Activated CD4-positive, alpha-beta T cell treated with anti-CD3 and anti-CD28 coated beads, Interleukin-2, amount 10 ng/mL, durations not matched to agents 7 days and 5 days (primary cell): ENCODE measurements around the gene WFDC8. TPM values are rescaled to one million over a fixed set of nuclear protein-coding genes. Genes with fewer than 3 reads are reported as not detected.

Experiments
- CTCF ChIA-PET: fragments of 350-600 bp; sonication (Branson Sonifier 250); formaldehyde crosslinking; loops from one replicate; lab custom pipeline; 2021; ENCODE audit warnings: antibody characterized with exemption; lab: Charles Lee
- POLR2A ChIA-PET: fragments of 350-600 bp; sonication (Branson Sonifier 250); formaldehyde crosslinking; loops from one replicate; lab custom pipeline; 2021; ENCODE audit warnings: antibody characterized with exemption; lab: Charles Lee
- DNase-seq: peaks from one replicate; pipeline ENCODE4 v3.0.0-alpha.2; 2020
- H3K27ac Mint-ChIP-seq: one replicate; pipeline ENCODE4 v1.8.0; 2021; ENCODE audit warnings: mild to moderate bottlenecking, moderate library complexity, mixed read lengths
- H3K27me3 Mint-ChIP-seq: one replicate; pipeline ENCODE4 v1.8.0; 2021; ENCODE audit warnings: mixed read lengths
- H3K36me3 Mint-ChIP-seq: one replicate; pipeline ENCODE4 v1.8.0; 2021; ENCODE audit warnings: low read depth, mixed read lengths
- H3K4me1 Mint-ChIP-seq: one replicate; pipeline ENCODE4 v1.8.0; 2021; ENCODE audit warnings: mixed read lengths
- H3K4me3 Mint-ChIP-seq: one replicate; pipeline ENCODE4 v1.8.0; 2021; ENCODE audit warnings: mild to moderate bottlenecking, moderate library complexity, mixed read lengths
- H3K9me3 Mint-ChIP-seq: one replicate; pipeline ENCODE4 v1.8.0; 2021; ENCODE audit warnings: mixed read lengths
- total RNA-seq, 2 experiments: library from RNA; stranded (reverse); gene quantifications; one replicate each; pipeline ENCODE4 v1.2.3, GENCODE V29; 2021

WFDC8 gene
- total RNA-seq, 2 experiments from 2014 or later: not detected

- Mint-ChIP-seq H3K4me3 (no peak overlapping the region), H3K4me1 (no peaks in the 10 kb centered on the region), H3K27me3 (peaks cover 34% of the 10 kb centered on the region), H3K27ac (no peak overlapping the region), H3K9me3 (no peaks in the 10 kb centered on the region), H3K36me3 (no peaks in the 10 kb centered on the region)
- no peak for DNase-seq
- CTCF ChIA-PET: no interaction called here
- POLR2A ChIA-PET: no interaction called here
Observed at GRCh38 chr20:45545351-45545750, 33.7 kb downstream of the WFDC8 start.

- no peak within 1 kb of the TSS for H3K27ac Mint-ChIP-seq
Observed at GRCh38 chr20:45539382-45539781, 39.7 kb downstream of the WFDC8 start, which contains the start of gene WFDC6. TSS of gene WFDC6 (minus strand) at chr20:45539482. CDS start at chr20:45539407, 75 bp downstream.

GRCh38 chr20:45538209-45538799, 40.8 kb downstream of the WFDC8 start:
- no peak overlapping the region for H3K27ac Mint-ChIP-seq
- DNase-seq: no peak
- peaks cover 14% of the 10 kb centered on the region for H3K27me3 Mint-ChIP-seq
- ChIA-PET CTCF (no interaction called here), POLR2A (no interaction called here)
- no peaks in the 10 kb centered on the region for H3K9me3 Mint-ChIP-seq
- H3K36me3 Mint-ChIP-seq: no peaks in the 10 kb centered on the region
- H3K4me1 Mint-ChIP-seq: no peaks in the 10 kb centered on the region
- no peak overlapping the region for H3K4me3 Mint-ChIP-seq

More at GRCh38 chr20:45539382-45539781, 39.7 kb downstream of the WFDC8 start, which contains the start of gene WFDC6:
- H3K27me3 Mint-ChIP-seq: peaks cover 21% of the 10 kb centered on the region
- H3K4me1 Mint-ChIP-seq: no peaks in the 10 kb centered on the region
- no peak for DNase-seq
- H3K9me3 Mint-ChIP-seq: no peaks in the 10 kb centered on the region
- ChIA-PET CTCF (no interaction called here), POLR2A (no interaction called here)
- no peak within 1 kb of the TSS for H3K4me3 Mint-ChIP-seq
- no peaks in the 10 kb centered on the region for H3K36me3 Mint-ChIP-seq

- no peak for DNase-seq
- Mint-ChIP-seq H3K4me1 (no peaks in the 10 kb centered on the region), H3K9me3 (no peaks in the 10 kb centered on the region), H3K4me3 (no peak overlapping the region), H3K36me3 (no peaks in the 10 kb centered on the region), H3K27ac (no peak overlapping the region), H3K27me3 (peaks cover 25% of the 10 kb centered on the region)
- CTCF ChIA-PET: interaction anchor here (0.6 kb wide), 1 partner anchor 94 kb away, joined by 5 read pairs; no protein-coding TSS in a partner anchor
- POLR2A ChIA-PET: no interaction called here
Observed at GRCh38 chr20:45527294-45527693, 51.8 kb downstream of the WFDC8 start.

GRCh38 chr20:45523821-45524220, 55.3 kb downstream of the WFDC8 start:
- Mint-ChIP-seq H3K27me3 (peaks cover 24% of the 10 kb centered on the region), H3K4me1 (no peaks in the 10 kb centered on the region), H3K9me3 (no peaks in the 10 kb centered on the region), H3K4me3 (no peak overlapping the region), H3K36me3 (no peaks in the 10 kb centered on the region), H3K27ac (no peak overlapping the region)
- DNase-seq: no peak
- ChIA-PET CTCF (no interaction called here), POLR2A (no interaction called here)

- Mint-ChIP-seq H3K27ac (no peak overlapping the region), H3K4me1 (no peaks in the 10 kb centered on the region), H3K4me3 (no peak overlapping the region), H3K36me3 (no peaks in the 10 kb centered on the region), H3K27me3 (peaks cover 32% of the 10 kb centered on the region), H3K9me3 (no peaks in the 10 kb centered on the region)
- DNase-seq: no peak
- CTCF ChIA-PET: interaction anchor here (0.6 kb wide), 1 partner anchor 672 kb away, joined by 4 read pairs; no protein-coding TSS in a partner anchor
- POLR2A ChIA-PET: no interaction called here
Observed at GRCh38 chr20:45518282-45518681, 60.8 kb downstream of the WFDC8 start.

- H3K27me3 Mint-ChIP-seq: peaks cover 26% of the 10 kb centered on the region
- ChIA-PET CTCF (no interaction called here), POLR2A (no interaction called here)
- no peak within 1 kb of the TSS for H3K4me3 Mint-ChIP-seq
- no peaks in the 10 kb centered on the region for H3K36me3 Mint-ChIP-seq
- no peaks in the 10 kb centered on the region for H3K9me3 Mint-ChIP-seq
- no peak within 1 kb of the TSS for H3K27ac Mint-ChIP-seq
- no peak for DNase-seq
- no peaks in the 10 kb centered on the region for H3K4me1 Mint-ChIP-seq
Observed at GRCh38 chr20:45515147-45515913, 63.8 kb downstream of the WFDC8 start, which contains the start of gene SPINT3. TSS of gene SPINT3 (minus strand) at chr20:45515622. CDS start at chr20:45515608, 14 bp downstream.

GRCh38 chr20:45510242-45510862, 68.7 kb downstream of the WFDC8 start:
- H3K9me3 Mint-ChIP-seq: no peaks in the 10 kb centered on the region
- peaks cover 8% of the 10 kb centered on the region for H3K4me1 Mint-ChIP-seq
- POLR2A ChIA-PET: no interaction called here
- no peaks in the 10 kb centered on the region for H3K36me3 Mint-ChIP-seq
- H3K27ac Mint-ChIP-seq: no peak overlapping the region
- CTCF ChIA-PET: no interaction called here
- H3K4me3 Mint-ChIP-seq: no peak overlapping the region
- DNase-seq: no peak
- peaks cover 29% of the 10 kb centered on the region for H3K27me3 Mint-ChIP-seq

GRCh38 chr20:45509091-45509490, 70.0 kb downstream of the WFDC8 start:
- POLR2A ChIA-PET: interaction anchor here (0.8 kb wide), 1 partner anchor 251 kb away, joined by 9 read pairs; no protein-coding TSS in a partner anchor
- Mint-ChIP-seq H3K4me1 (peaks cover 8% of the 10 kb centered on the region), H3K27ac (no peak overlapping the region), H3K9me3 (no peaks in the 10 kb centered on the region), H3K27me3 (peaks cover 25% of the 10 kb centered on the region), H3K36me3 (no peaks in the 10 kb centered on the region), H3K4me3 (no peak overlapping the region)
- CTCF ChIA-PET: interaction anchor here (0.6 to 0.8 kb wide), 3 partner anchors 13 to 69 kb away, joined by 3 to 4 read pairs (median 3); no protein-coding TSS in a partner anchor
- DNase-seq: no peak

- Mint-ChIP-seq H3K4me1 (peaks cover 8% of the 10 kb centered on the region), H3K36me3 (no peaks in the 10 kb centered on the region), H3K9me3 (no peaks in the 10 kb centered on the region), H3K27ac (no peak overlapping the region), H3K4me3 (no peak overlapping the region), H3K27me3 (peaks cover 22% of the 10 kb centered on the region)
- ChIA-PET POLR2A (interaction anchor here (0.8 kb wide), 1 partner anchor 251 kb away, joined by 9 read pairs; no protein-coding TSS in a partner anchor), CTCF (interaction anchor here (0.6 to 0.8 kb wide), 3 partner anchors 12 to 70 kb away, joined by 3 to 4 read pairs (median 3); no protein-coding TSS in a partner anchor)
- DNase-seq: no peak
Observed at GRCh38 chr20:45508068-45508886, 70.8 kb downstream of the WFDC8 start.

GRCh38 chr20:45507011-45507820, 71.9 kb downstream of the WFDC8 start:
- ChIA-PET POLR2A (no interaction called here), CTCF (no interaction called here)
- H3K4me3 Mint-ChIP-seq: no peak overlapping the region
- H3K27ac Mint-ChIP-seq: no peak overlapping the region
- peaks cover 22% of the 10 kb centered on the region for H3K27me3 Mint-ChIP-seq
- peaks cover 8% of the 10 kb centered on the region for H3K4me1 Mint-ChIP-seq
- DNase-seq: no peak
- no peaks in the 10 kb centered on the region for H3K9me3 Mint-ChIP-seq
- H3K36me3 Mint-ChIP-seq: no peaks in the 10 kb centered on the region
